ENCODE measurements around the gene MEF2D. TPM values are rescaled to one million over a fixed set of nuclear protein-coding genes. Genes with fewer than 3 reads are reported as not detected.
A peak's percentile ranks its signal among the peaks of the same experiment; 100 is the strongest.

The MEF2D gene
- total RNA-seq, 1 donor from 2014 or later, result 29.8 TPM

DNA sequence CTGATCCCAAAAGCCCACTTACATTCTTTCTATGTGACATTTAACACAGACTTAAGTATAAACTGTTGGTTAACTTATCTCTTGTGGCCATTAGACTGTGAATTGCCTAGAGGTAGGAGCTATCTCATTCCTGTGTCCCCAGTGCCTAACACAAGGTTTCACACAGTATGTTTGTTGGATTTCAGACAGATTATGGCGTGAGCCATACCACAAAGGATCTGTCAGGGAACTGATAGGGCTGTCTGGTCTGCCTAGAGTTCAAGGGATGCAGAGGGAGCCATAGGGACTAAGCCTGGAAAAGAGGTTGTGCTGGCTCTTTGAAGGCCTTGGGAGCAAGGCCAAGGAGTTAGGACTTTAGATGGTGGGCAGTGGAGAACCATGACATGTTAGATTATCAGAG is 40.0 kb downstream of the MEF2D start:
- no peaks in the 10 kb centered on the region for H3K9me3 Mint-ChIP-seq
- H3K27ac Mint-ChIP-seq, result no peak overlapping the region
- peaks cover 20% of the 10 kb centered on the region for H3K4me1 Mint-ChIP-seq
- intact Hi-C loops (cut with micrococcal nuclease), result no loop called here
- peaks cover 2% of the 10 kb centered on the region for H3K27me3 Mint-ChIP-seq
- H3K36me3 Mint-ChIP-seq (ENCODE audit: low read depth), result peaks cover 11% of the 10 kb centered on the region
- no peak overlapping the region for H3K4me3 Mint-ChIP-seq
- DNase-seq, result no peak

DNA sequence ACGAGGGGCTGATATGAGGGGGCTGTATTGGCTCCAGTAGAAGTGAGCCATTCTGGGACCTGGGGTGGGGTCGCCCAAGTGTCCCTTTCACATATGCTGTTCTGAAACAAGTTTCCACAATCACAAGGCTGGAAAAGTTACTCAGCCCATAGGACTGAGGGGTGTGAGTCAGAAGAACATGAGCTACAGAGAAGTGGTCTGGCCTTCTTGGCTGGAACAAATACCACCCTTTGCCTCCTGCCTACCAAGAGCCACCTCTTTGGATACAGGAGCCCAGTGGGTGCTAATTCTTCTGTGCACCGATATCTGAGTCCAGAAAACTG is 42.4 kb downstream of the MEF2D start:
- Mint-ChIP-seq H3K27me3 (peaks cover 11% of the 10 kb centered on the region), H3K9me3 (no peaks in the 10 kb centered on the region), H3K36me3 (ENCODE audit: low read depth) (peaks cover 5% of the 10 kb centered on the region), H3K4me1 (peaks cover 15% of the 10 kb centered on the region), H3K27ac (peak overlapping the region; percentile 45), H3K4me3 (no peak overlapping the region)
- intact Hi-C loops (cut with micrococcal nuclease), result loop anchor here (10.0 kb wide), 1 partner anchor 263 kb away; the partner anchor contains the start of gene SLC25A44
- DNase-seq, result no peak

DNA sequence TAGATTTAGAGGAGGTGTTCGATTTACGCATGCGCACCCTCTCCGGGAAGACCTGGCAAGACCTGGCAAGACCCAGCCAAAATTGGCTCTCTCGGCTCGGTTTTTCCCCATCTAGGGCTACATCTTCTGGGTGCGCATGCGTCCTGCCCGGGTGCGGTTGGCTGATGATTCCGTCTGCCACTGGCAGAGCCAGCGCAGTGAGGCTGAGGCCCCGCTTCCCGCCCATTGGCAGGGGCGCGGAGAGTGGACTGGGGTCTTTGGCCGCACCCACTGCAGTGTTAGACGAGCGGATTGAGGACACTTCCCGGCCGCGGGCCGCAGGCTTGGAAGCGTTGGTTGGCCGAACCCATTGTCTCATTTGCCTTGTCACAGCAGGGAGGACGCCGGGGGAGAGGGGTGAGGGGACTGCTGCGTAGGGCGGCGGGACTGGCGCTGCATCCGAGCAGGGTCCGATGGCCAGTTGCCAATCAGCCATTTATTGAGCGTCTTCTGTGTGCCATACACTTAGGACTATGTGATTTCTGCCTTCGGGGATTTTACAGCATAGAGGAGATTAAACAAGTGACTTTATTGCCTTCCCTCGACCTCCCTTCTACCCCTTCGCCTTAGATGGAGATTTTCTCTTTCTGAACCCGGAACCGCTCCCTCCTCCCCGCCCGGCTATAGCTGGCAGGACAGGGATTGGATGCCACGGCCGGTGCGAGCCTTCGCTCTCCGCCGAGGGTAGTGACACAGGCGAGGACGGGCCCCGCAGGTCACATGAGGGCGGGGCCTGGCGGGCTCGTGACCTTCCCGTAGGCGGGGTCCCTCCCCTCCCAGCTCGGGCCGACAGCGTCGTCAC is 43.7 kb downstream of the MEF2D start:
- H3K36me3 Mint-ChIP-seq (ENCODE audit: low read depth), result peaks cover 5% of the 10 kb centered on the region
- H3K4me1 Mint-ChIP-seq, result peaks cover 16% of the 10 kb centered on the region
- no peaks in the 10 kb centered on the region for H3K9me3 Mint-ChIP-seq
- intact Hi-C loops (cut with micrococcal nuclease), result loop anchor here (1.0 to 10.0 kb wide), 5 partner anchors 43 to 262 kb away; partner anchors contain the start of genes GPATCH4, MEF2D and SLC25A44
- peaks cover 14% of the 10 kb centered on the region for H3K27me3 Mint-ChIP-seq
- H3K4me3 Mint-ChIP-seq, result peak overlapping the region; percentile 92
- DNase-seq, result peak; percentile 98
- H3K27ac Mint-ChIP-seq, result peak overlapping the region; percentile 98

DNA sequence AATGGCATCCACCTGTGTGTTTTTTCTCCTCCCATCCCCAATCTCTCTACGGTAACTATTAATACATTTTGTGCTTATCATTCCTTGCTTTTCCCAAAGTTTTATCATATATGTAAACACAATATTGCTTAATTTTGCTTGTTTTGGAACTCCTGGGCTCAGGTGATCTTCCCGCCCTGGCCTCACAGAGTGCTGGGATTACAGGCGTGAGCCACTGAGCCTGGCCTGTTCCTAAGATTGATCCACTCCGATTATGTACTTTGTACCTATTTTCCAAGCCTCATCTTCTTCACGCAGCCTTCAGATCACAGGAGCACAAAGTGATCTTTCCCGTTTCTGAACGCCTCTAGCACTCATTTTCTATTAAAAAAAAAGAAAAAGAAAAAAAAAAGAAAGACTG is 45.2 kb downstream of the MEF2D start:
- Mint-ChIP-seq H3K36me3 (ENCODE audit: low read depth) (peaks cover 5% of the 10 kb centered on the region), H3K4me1 (peaks cover 16% of the 10 kb centered on the region), H3K4me3 (no peak overlapping the region), H3K27me3 (peaks cover 28% of the 10 kb centered on the region), H3K27ac (no peak overlapping the region), H3K9me3 (no peaks in the 10 kb centered on the region)
- intact Hi-C loops (cut with micrococcal nuclease), result loop anchor here (10.0 kb wide), 1 partner anchor 261 kb away; the partner anchor contains the start of gene SLC25A44
- DNase-seq, result no peak

DNA sequence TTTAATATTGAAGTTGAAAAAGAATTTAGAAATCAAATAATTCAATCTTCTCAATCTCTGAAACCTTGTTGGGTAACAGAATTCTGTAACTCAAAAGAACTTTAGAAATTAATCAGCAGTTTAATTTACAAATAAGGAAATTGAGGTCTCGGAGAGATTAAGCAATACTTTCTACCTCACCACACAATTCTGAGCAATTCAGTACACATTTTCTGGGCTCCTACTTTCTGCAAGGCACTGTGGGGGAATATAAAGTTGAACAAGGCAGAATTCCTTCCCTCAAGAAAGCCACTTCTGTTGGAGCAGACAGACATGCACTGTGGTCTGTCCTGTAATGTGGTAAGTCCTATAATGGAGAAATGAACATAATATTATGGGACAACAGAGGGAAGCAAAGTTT is 47.7 kb downstream of the MEF2D start:
- no peaks in the 10 kb centered on the region for H3K9me3 Mint-ChIP-seq
- no peak overlapping the region for H3K27ac Mint-ChIP-seq
- peaks cover 46% of the 10 kb centered on the region for H3K27me3 Mint-ChIP-seq
- no peak overlapping the region for H3K4me3 Mint-ChIP-seq
- peaks cover 22% of the 10 kb centered on the region for H3K4me1 Mint-ChIP-seq
- H3K36me3 Mint-ChIP-seq (ENCODE audit: low read depth), result peaks cover 5% of the 10 kb centered on the region
- intact Hi-C loops (cut with micrococcal nuclease), result loop anchor here (10.0 kb wide), 1 partner anchor 258 kb away; the partner anchor contains the start of gene SLC25A44
- no peak for DNase-seq

DNA sequence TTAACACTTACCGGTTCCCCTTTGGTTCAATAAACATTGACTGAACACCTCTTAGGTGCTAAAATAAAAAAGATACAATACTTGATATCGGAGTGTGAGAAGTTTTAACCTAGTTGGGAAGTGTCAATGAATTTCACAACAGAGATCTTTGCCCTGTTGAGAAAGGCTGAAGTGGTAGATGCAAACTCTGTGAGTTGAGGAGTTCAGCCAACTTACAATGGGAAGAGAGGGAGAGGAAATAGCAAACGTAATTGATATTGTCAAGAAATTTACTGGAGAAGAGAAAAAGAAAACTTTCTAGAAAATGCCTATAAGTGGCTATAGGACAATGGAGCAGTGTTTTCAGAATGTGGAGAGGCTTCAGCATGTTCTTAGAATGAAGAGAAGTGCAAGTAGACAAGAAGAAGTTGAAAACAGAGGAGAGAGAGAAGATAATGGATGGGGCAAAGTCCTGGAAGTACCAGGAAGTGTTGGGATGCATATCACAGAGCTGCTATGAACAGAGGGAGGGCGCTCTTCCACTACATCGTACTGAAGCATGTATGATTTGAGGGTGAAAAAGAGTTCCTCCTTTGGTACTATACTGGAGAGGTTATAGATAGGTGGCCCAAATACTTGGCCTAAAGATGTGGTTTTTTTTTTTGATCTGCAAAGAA is 48.9 kb downstream of the MEF2D start:
- Mint-ChIP-seq H3K27ac (no peak overlapping the region), H3K27me3 (peaks cover 50% of the 10 kb centered on the region), H3K4me3 (no peak overlapping the region), H3K36me3 (ENCODE audit: low read depth) (peaks cover 3% of the 10 kb centered on the region), H3K9me3 (no peaks in the 10 kb centered on the region), H3K4me1 (peaks cover 16% of the 10 kb centered on the region)
- DNase-seq, result no peak
- intact Hi-C loops (cut with micrococcal nuclease), result loop anchor here (10.0 kb wide), 1 partner anchor 257 kb away; the partner anchor contains the start of gene SLC25A44

DNA sequence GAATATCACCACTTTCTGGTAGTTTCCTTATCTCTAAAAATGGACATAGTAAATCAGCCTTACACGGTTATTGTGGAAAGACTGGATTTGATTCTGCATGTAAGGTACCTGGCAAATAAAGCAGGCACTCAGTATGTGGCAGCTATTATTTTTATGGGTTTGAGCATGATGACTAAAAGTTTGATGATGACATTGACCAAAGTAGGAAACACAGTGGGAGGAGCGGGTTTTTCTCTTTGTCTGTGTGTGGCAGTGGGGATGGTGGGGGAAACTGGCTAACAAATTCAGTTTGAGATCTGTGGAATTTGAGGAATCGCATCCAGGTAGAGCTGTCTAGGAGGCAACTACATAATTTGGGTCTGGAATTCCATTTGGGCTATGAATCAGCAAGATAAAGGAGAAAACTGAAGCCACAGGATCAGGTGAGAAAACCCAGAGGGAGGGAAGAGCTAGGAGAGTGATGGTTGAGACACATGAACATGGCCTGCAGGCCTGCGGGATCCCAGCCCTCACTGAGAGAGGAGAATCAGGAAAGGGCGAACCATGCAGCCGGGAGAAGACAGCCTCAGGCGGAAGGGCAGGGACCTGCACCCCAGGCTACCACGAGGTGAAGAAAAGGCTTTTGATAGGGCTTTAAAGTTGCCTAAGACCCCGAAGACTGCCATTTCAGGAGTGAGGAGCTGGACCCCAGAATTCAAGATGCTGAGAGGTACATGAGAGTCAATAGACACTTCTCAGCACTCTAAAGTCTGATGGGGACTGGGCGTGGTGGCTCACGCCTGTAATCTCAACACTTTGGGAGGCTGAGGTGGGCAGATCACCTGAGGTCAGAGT is 52.2 kb downstream of the MEF2D start:
- H3K4me3 Mint-ChIP-seq, result no peak overlapping the region
- H3K27me3 Mint-ChIP-seq, result peaks cover 57% of the 10 kb centered on the region
- no peaks in the 10 kb centered on the region for H3K36me3 Mint-ChIP-seq (ENCODE audit: low read depth)
- no peaks in the 10 kb centered on the region for H3K9me3 Mint-ChIP-seq
- peaks cover 20% of the 10 kb centered on the region for H3K4me1 Mint-ChIP-seq
- no peak overlapping the region for H3K27ac Mint-ChIP-seq
- DNase-seq, result no peak
- intact Hi-C loops (cut with micrococcal nuclease), result no loop called here

DNA sequence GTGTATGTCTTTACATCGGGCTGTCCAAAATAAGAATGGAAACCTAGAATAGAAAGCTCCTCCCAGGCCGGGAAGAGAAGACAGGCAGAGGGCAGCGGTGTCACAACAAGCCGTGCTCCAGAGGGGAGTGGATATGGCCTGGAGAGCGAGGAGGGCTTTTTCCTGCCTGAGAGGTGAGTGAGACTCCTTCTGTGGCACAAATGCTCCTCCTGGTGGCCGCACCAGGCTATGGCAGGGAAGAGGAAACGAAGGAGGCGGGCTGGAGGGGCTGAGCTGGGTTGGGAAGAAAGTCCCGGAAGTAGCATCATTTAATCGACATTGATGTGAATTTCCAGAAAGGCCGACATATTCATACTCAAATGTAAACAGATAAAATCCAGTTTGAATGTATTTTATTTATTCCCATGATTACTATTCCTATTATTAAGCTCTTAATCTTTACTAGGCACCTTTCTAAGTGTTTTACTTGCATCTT is 54.7 kb downstream of the MEF2D start:
- Mint-ChIP-seq H3K4me3 (no peak overlapping the region), H3K9me3 (no peaks in the 10 kb centered on the region), H3K36me3 (ENCODE audit: low read depth) (no peaks in the 10 kb centered on the region), H3K27ac (no peak overlapping the region), H3K27me3 (peaks cover 64% of the 10 kb centered on the region), H3K4me1 (peaks cover 19% of the 10 kb centered on the region)
- peak; percentile 94 for DNase-seq
- intact Hi-C loops (cut with micrococcal nuclease), result loop anchor here (2.0 kb wide), 1 partner anchor 163 kb away; no protein-coding TSS in a partner anchor

DNA sequence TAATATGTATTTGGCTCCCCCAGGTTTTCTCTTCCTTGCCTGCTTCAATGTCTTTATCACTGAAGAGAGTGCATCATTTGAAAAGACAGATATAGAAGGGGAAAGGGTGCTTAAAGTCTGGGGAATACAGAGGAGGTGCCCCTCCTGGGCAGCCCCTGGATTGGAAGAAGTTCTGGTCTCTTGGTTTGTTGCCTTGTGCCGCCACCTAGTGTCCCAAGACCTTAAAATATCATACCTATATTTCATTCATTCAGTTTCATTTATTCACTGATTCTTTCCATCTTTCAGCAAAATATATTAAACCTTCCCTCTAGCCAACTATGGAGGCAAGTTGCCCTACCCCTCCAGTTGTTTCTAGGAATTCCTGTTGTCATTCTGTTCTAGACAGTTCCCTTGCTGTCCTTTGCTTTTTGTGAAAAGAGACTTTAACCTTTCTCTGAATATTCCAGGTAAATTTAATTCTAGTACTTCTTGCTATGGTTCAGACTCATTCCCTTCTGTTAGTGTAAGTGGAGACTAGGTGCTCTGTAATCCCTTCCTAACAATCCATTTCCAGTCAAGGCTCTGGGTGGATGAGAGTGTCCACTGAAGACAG is 56.1 kb downstream of the MEF2D start:
- peaks cover 21% of the 10 kb centered on the region for H3K4me1 Mint-ChIP-seq
- no peak overlapping the region for H3K4me3 Mint-ChIP-seq
- H3K27me3 Mint-ChIP-seq, result peaks cover 67% of the 10 kb centered on the region
- peak; percentile 71 for DNase-seq
- H3K27ac Mint-ChIP-seq, result no peak overlapping the region
- H3K9me3 Mint-ChIP-seq, result no peaks in the 10 kb centered on the region
- H3K36me3 Mint-ChIP-seq (ENCODE audit: low read depth), result no peaks in the 10 kb centered on the region
- intact Hi-C loops (cut with micrococcal nuclease), result loop anchor here (1.0 kb wide), 1 partner anchor 59 kb away; no protein-coding TSS in a partner anchor

DNA sequence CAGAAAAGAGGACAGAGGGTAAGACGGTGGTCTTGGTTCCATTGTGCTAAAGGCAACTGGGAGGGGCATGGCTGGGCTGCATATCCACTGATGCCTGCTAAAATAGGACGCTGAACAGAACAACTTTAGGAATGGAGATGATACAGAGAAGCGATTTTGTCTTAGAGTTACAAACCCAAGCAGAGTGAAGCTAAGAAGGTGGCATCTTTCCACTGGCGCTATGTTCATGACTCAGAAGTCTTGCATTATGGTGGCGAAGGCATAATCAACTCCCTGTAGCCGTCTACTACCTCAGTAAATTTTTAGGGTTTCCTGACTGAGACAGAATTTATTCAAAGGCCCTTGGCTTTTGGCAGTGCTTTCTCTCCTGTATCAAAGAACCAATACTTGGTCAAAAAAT is 57.3 kb downstream of the MEF2D start:
- no peak overlapping the region for H3K4me3 Mint-ChIP-seq
- H3K9me3 Mint-ChIP-seq, result no peaks in the 10 kb centered on the region
- intact Hi-C loops (cut with micrococcal nuclease), result no loop called here

DNA sequence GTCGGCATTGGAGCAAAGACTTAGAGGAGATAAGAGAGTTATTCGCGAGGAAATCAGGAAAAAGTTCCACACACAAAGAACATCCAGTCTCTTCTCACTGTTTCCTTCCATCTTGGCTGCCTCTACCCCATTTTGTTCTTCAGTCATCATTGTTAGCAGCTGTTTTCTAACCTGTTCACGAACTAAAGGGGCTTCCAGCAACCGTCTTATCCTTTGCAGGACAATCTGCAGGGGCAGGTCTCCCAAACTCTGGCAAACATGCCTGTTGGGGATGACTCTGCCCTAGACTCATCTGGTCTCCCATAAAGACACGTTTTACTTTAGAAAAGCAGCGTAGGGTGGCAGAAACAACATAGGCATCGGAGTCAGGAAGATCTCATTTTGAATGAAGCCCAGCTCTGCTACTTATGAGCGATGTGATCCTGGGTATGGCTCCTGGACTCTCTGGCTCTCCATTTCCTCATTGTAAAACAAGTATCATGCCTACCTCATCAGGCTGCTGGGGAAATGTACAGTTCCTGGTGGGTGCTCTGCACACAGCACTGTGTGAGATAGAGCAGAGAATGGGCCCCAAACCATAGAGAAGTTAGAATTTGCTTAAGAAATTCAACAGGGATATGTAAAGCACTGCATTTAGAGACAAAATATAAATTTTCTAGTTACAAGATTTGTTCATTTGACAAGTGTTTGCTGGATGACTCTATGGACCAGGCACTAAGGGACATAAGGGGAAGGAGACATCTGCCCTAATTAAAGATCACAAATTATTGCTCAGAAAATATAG is 59.7 kb downstream of the MEF2D start:
- DNase-seq, result no peak
- H3K27ac Mint-ChIP-seq, result no peak overlapping the region
- H3K27me3 Mint-ChIP-seq, result peaks cover 78% of the 10 kb centered on the region
- peaks cover 30% of the 10 kb centered on the region for H3K4me1 Mint-ChIP-seq
- no peak overlapping the region for H3K4me3 Mint-ChIP-seq
- H3K36me3 Mint-ChIP-seq (ENCODE audit: low read depth), result no peaks in the 10 kb centered on the region
- no peaks in the 10 kb centered on the region for H3K9me3 Mint-ChIP-seq
- intact Hi-C loops (cut with micrococcal nuclease), result no loop called here

More for the DNA sequence above, 57.3 kb downstream of the MEF2D start:
- no peaks in the 10 kb centered on the region for H3K36me3 Mint-ChIP-seq (ENCODE audit: low read depth)
- H3K4me1 Mint-ChIP-seq, result peaks cover 29% of the 10 kb centered on the region
- H3K27me3 Mint-ChIP-seq, result peaks cover 67% of the 10 kb centered on the region
- H3K27ac Mint-ChIP-seq, result no peak overlapping the region
- DNase-seq, result no peak

DNA sequence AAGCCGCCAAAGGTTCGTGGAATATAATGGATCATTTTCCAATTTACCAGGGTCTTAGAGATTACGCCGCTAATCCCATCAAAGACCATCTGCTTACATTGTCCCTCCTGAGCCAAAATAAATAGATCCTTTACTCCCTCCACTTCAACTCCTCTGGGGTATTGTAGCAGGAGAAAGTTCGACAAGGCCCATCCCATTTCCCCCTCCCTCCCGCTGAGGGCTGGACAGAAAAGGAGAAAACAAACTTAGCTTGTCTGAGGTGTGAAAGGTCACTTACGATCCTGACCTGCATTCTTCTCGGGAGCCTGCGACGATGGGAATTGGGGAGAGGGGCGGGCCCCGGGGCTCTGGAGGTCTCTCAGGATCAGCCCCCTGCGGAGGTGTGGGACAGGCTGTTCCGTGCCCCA is 60.8 kb downstream of the MEF2D start:
- intact Hi-C loops (cut with micrococcal nuclease), result loop anchor here (2.0 to 10.0 kb wide), 3 partner anchors 19 to 485 kb away; partner anchors contain the start of gene LRRC71
- no peak overlapping the region for H3K4me3 Mint-ChIP-seq
- no peaks in the 10 kb centered on the region for H3K36me3 Mint-ChIP-seq (ENCODE audit: low read depth)
- peaks cover 80% of the 10 kb centered on the region for H3K27me3 Mint-ChIP-seq
- H3K9me3 Mint-ChIP-seq, result no peaks in the 10 kb centered on the region
- no peak overlapping the region for H3K27ac Mint-ChIP-seq
- DNase-seq, result no peak
- peaks cover 32% of the 10 kb centered on the region for H3K4me1 Mint-ChIP-seq

Data from activated CD4-positive, alpha-beta T cell treated with anti-CD3 and anti-CD28 coated beads, Interleukin-2, amount 10 ng/mL, durations not matched to agents 24 days and 14 days (primary cell).